Activated B cell treated with CpG ODN at 0.5 μM for 24 hours (primary cell): ENCODE measurements around the gene RPAP3. TPM values are rescaled to one million over a fixed set of nuclear protein-coding genes. Genes with fewer than 3 reads are reported as not detected.

Experiments
- ATAC-seq: fragments of 200-7000 bp; cut with Tn5 transposase; one replicate; pipeline ENCODE4 v1.10.0; 2021; ENCODE audit warnings: low read depth, mild to moderate bottlenecking, moderate library complexity
- CTCF ChIA-PET: fragments of 350-600 bp; sonication (Branson Sonifier 250); formaldehyde crosslinking; loops from one replicate; lab custom pipeline; 2021; ENCODE audit warnings: antibody characterized with exemption; lab: Charles Lee
- POLR2A ChIA-PET: fragments of 350-600 bp; sonication (Branson Sonifier 250); formaldehyde crosslinking; loops from one replicate; lab custom pipeline; 2021; ENCODE audit warnings: antibody characterized with exemption; lab: Charles Lee
- DNase-seq: peaks from one replicate; pipeline ENCODE4 v3.0.0; 2022
- H3K27ac Mint-ChIP-seq: one replicate; pipeline ENCODE4 v1.8.0; 2020; ENCODE audit warnings: mixed read lengths
- H3K27me3 Mint-ChIP-seq: one replicate; pipeline ENCODE4 v1.8.0; 2021; ENCODE audit warnings: mixed read lengths
- H3K36me3 Mint-ChIP-seq: one replicate; pipeline ENCODE4 v1.8.0; 2021; ENCODE audit warnings: low read depth, mixed read lengths
- H3K4me1 Mint-ChIP-seq: one replicate; pipeline ENCODE4 v1.8.0; 2021; ENCODE audit warnings: mixed read lengths
- H3K4me3 Mint-ChIP-seq: one replicate; pipeline ENCODE4 v1.8.0; 2020; ENCODE audit warnings: mild to moderate bottlenecking, mixed read lengths
- H3K9me3 Mint-ChIP-seq: one replicate; pipeline ENCODE4 v1.8.0; 2020; ENCODE audit warnings: mixed read lengths
- intact Hi-C: fragments of 100-400 bp; cut with micrococcal nuclease; formaldehyde crosslinking; loops from one replicate; pipeline ENCODE4 v1.15.1; 2024
- total RNA-seq: library from RNA; stranded (reverse); gene quantifications from 2 replicates; pipeline ENCODE4 v1.2.3, GENCODE V29; 2022
- TF ChIP-seq, protein P1 (sequence below): fragments of 200-600 bp; IDR thresholded peaks from one replicate; pipeline ENCODE4 v1.8.0; 2022; ENCODE audit warnings: antibody characterized with exemption, mild to moderate bottlenecking

The RPAP3 gene
- total RNA-seq, 1 donor from 2014 or later = 60.5 TPM

GRCh38 chr12:47748899-47749298 is 43.1 kb upstream of the RPAP3 start:
- TF ChIP-seq, protein P1, sequence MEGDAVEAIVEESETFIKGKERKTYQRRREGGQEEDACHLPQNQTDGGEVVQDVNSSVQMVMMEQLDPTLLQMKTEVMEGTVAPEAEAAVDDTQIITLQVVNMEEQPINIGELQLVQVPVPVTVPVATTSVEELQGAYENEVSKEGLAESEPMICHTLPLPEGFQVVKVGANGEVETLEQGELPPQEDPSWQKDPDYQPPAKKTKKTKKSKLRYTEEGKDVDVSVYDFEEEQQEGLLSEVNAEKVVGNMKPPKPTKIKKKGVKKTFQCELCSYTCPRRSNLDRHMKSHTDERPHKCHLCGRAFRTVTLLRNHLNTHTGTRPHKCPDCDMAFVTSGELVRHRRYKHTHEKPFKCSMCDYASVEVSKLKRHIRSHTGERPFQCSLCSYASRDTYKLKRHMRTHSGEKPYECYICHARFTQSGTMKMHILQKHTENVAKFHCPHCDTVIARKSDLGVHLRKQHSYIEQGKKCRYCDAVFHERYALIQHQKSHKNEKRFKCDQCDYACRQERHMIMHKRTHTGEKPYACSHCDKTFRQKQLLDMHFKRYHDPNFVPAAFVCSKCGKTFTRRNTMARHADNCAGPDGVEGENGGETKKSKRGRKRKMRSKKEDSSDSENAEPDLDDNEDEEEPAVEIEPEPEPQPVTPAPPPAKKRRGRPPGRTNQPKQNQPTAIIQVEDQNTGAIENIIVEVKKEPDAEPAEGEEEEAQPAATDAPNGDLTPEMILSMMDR = no peak
- no peaks in the 10 kb centered on the region for H3K36me3 Mint-ChIP-seq
- H3K27me3 Mint-ChIP-seq = no peaks in the 10 kb centered on the region
- H3K4me3 Mint-ChIP-seq = no peak overlapping the region
- intact Hi-C loops = no loop called here
- H3K9me3 Mint-ChIP-seq = no peaks in the 10 kb centered on the region
- ChIA-PET CTCF (no interaction called here), POLR2A (interaction anchor here (1.3 to 3.0 kb wide), 2 partner anchors 9 to 10 kb away, joined by 3 to 11 read pairs; partner anchors contain the start of gene RAPGEF3)
- H3K4me1 Mint-ChIP-seq = peaks cover 55% of the 10 kb centered on the region
- H3K27ac Mint-ChIP-seq = peak overlapping the region; percentile 68
- ATAC-seq (no peak), DNase-seq (no peak)

DNA sequence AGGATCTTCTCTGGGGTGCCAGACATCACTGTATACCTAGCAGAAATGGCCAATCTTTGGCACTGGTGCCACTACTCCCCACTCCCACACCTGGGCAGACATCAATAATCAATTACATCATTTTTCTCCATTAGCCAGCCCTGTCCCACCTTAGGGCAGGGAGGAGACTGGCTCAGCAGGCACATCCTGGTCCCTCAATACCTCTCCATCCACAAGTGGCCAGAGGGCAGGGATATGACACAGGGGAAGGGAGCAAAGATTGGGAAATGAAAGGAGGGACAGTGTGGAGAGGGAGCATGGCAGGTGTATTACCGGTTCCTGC is 42.6 kb upstream of the RPAP3 start:
- Mint-ChIP-seq H3K27me3 (no peaks in the 10 kb centered on the region), H3K27ac (no peak overlapping the region), H3K9me3 (no peaks in the 10 kb centered on the region), H3K4me3 (no peak overlapping the region), H3K4me1 (peaks cover 55% of the 10 kb centered on the region), H3K36me3 (no peaks in the 10 kb centered on the region)
- ATAC-seq (no peak), DNase-seq (no peak)
- TF ChIP-seq, protein P1 = no peak
- intact Hi-C loops = no loop called here
- CTCF ChIA-PET = interaction anchor here (10.0 kb wide), 1 partner anchor 22 kb away, joined by 416 read pairs; the partner anchor contains the start of gene SLC48A1
- POLR2A ChIA-PET = interaction anchor here (1.3 to 3.0 kb wide), 2 partner anchors 8 to 11 kb away, joined by 3 to 11 read pairs; partner anchors contain the start of gene RAPGEF3

- no peaks in the 10 kb centered on the region for H3K9me3 Mint-ChIP-seq
- no peak overlapping the region for H3K4me3 Mint-ChIP-seq
- H3K27ac Mint-ChIP-seq = peak overlapping the region; percentile 57
- intact Hi-C loops = loop anchor here (1.0 kb wide), 1 partner anchor 7 kb away; no protein-coding TSS in a partner anchor
- H3K4me1 Mint-ChIP-seq = peaks cover 54% of the 10 kb centered on the region
- TF ChIP-seq, protein P1 = no peak
- POLR2A ChIA-PET = interaction anchor here (1.1 to 3.0 kb wide), 4 partner anchors 8 to 18 kb away, joined by 3 to 11 read pairs (median 6); partner anchors contain the start of gene RAPGEF3
- H3K36me3 Mint-ChIP-seq = no peaks in the 10 kb centered on the region
- DNase-seq = no peak
- no peaks in the 10 kb centered on the region for H3K27me3 Mint-ChIP-seq
- no peak for ATAC-seq
- CTCF ChIA-PET = interaction anchor here (0.9 to 10.0 kb wide), 4 partner anchors 10 to 88 kb away, joined by 3 to 416 read pairs (median 7); partner anchors contain the start of genes RAPGEF3 and SLC48A1
Observed at GRCh38 chr12:47747596-47748506, 42.0 kb upstream of the RPAP3 start.

GRCh38 chr12:47747126-47747525 is 41.3 kb upstream of the RPAP3 start:
- Mint-ChIP-seq H3K4me1 (peaks cover 54% of the 10 kb centered on the region), H3K9me3 (no peaks in the 10 kb centered on the region), H3K27me3 (no peaks in the 10 kb centered on the region), H3K36me3 (no peaks in the 10 kb centered on the region), H3K4me3 (peak overlapping the region; percentile 21), H3K27ac (peak overlapping the region; percentile 57)
- TF ChIP-seq, protein P1 = no peak
- DNase-seq (no peak), ATAC-seq (peak; percentile 90)
- ChIA-PET CTCF (interaction anchor here (0.9 to 10.0 kb wide), 4 partner anchors 11 to 89 kb away, joined by 3 to 416 read pairs (median 7); partner anchors contain the start of genes RAPGEF3 and SLC48A1), POLR2A (interaction anchor here (1.1 to 3.0 kb wide), 3 partner anchors 9 to 18 kb away, joined by 5 to 11 read pairs (median 8); partner anchors contain the start of gene RAPGEF3)
- intact Hi-C loops = loop anchor here (1.0 kb wide), 1 partner anchor 8 kb away; no protein-coding TSS in a partner anchor
